HCT116 (cell line): Measurements from ENCODE around the gene TEN1. TPM values are rescaled to one million over a fixed set of nuclear protein-coding genes. Genes with fewer than 3 reads are reported as not detected.

ENCODE experiments used
- ATAC-seq: fragments of 200-7000 bp; cut with Tn5 transposase; 2 replicates; pipeline ENCODE4 v1.9.1; 2020; ENCODE audit warnings: mild to moderate bottlenecking, moderate library complexity
- BruUV-seq: library from RNA; stranded (reverse); fragments of 400-500 nt; replicated peaks from 2 replicates; lab custom pipeline; 2021; lab: Mats Ljungman, UMichigan
- CTCF ChIA-PET: fragments of 300-600 bp; sonication (Branson Sonifier 250); formaldehyde crosslinking; loops from one replicate; lab custom pipeline; 2021; ENCODE audit warnings: antibody characterized with exemption; lab: Charles Lee
- POLR2A ChIA-PET: fragments of 300-600, 350-600 bp; sonication (Branson Sonifier 250); formaldehyde crosslinking; loops from one replicate; lab custom pipeline; 2021; ENCODE audit warnings: antibody characterized with exemption; lab: Charles Lee
- RAD21 ChIA-PET, 2 experiments: fragments of 300-600 bp; sonication (Branson Sonifier 250); formaldehyde crosslinking; loops; one replicate each; lab custom pipeline; 2023; ENCODE audit warnings: low total read pairs in 2 of 2; ENCODE audit not compliant: uncharacterized antibody in 2 of 2, unreplicated experiment in 2 of 2, low non-redundant PET in 1 of 2; lab: Charles Lee
- DNase-seq: peaks from one replicate; pipeline ENCODE4 v3.0.0-alpha.2; 2010; ENCODE audit warnings: low read depth, low spot score
- H2AFZ ChIP-seq: fragments of 200-600 bp; shearing (Covaris generic), sonication (generic); 2 replicates; pipeline ENCODE4 v1.6.1; 2017; ENCODE audit warnings: low read depth, mixed run types, mixed read lengths, antibody characterized with exemption, low read length; ENCODE audit not compliant: poor library complexity, severe bottlenecking
- H3K27ac ChIP-seq: 2 replicates; pipeline ENCODE4 v1.5.1; 2012; ENCODE audit warnings: low read depth, low read length
- H3K27me3 ChIP-seq: fragments of 200-600 bp; sonication (generic); 2 replicates; pipeline ENCODE4 v1.6.1; 2016; ENCODE audit warnings: mixed run types, low read length, mixed read lengths; ENCODE audit not compliant: insufficient read depth
- H3K36me3 ChIP-seq, 2 experiments: fragments of 200-500 bp in 1 of 2; fragments of 200-600 bp in 1 of 2; sonication (Bioruptor generic) in 1 of 2; sonication (generic) in 1 of 2; 2 replicates each; pipeline versions ENCODE4 v1.5.1 to v1.6.1; 2014 to 2016; ENCODE audit warnings: low read length in 2 of 2, inconsistent platforms in 1 of 2, mixed read lengths in 1 of 2, mixed run types in 1 of 2; ENCODE audit not compliant: insufficient read depth in 2 of 2, control insufficient read depth in 1 of 2
- H3K4me1 ChIP-seq, 2 experiments: fragments of 200-600 bp in 1 of 2; sonication (generic) in 1 of 2; 2 replicates each; pipeline versions ENCODE4 v1.5.1 to v1.6.1; 2012 to 2017; ENCODE audit warnings: low read length in 2 of 2, inconsistent platforms in 1 of 2, mild to moderate bottlenecking in 1 of 2, mixed read lengths in 1 of 2, mixed run types in 1 of 2, moderate library complexity in 1 of 2; ENCODE audit not compliant: insufficient read depth in 2 of 2, control insufficient read depth in 1 of 2
- H3K4me2 ChIP-seq: fragments of 200-600 bp; sonication (generic); 2 replicates; pipeline ENCODE4 v1.6.1; 2017; ENCODE audit warnings: mixed run types, low read length, mixed read lengths
- H3K4me3 ChIP-seq, 2 experiments: fragments of 200-600 bp in 1 of 2; sonication (generic) in 1 of 2; replicated peaks in 1 of 2; 2 replicates each; pipeline ENCODE4 v1.5.1; 2011 to 2016; ENCODE audit warnings: low read length in 2 of 2, control low read depth in 1 of 2, low read depth in 1 of 2, mild to moderate bottlenecking in 1 of 2, mixed read lengths in 1 of 2, mixed run types in 1 of 2
- H3K79me2 ChIP-seq: fragments of 200-600 bp; sonication (generic); 2 replicates; pipeline ENCODE4 v1.6.1; 2017; ENCODE audit warnings: mild to moderate bottlenecking, mixed run types, low read length, moderate library complexity, mixed read lengths; ENCODE audit not compliant: insufficient read depth
- H3K9ac ChIP-seq: fragments of 200-600 bp; sonication (generic); 2 replicates; pipeline ENCODE4 v1.6.1; 2016; ENCODE audit warnings: low read length, mixed read lengths
- H3K9me2 ChIP-seq: fragments of 200-600 bp; sonication (generic), shearing (Covaris generic); 2 replicates; pipeline ENCODE4 v1.6.1; 2017; ENCODE audit warnings: mixed run types, mild to moderate bottlenecking, moderate library complexity; ENCODE audit not compliant: insufficient read depth
- H3K9me3 ChIP-seq, 2 experiments: fragments of 200-500 bp in 1 of 2; fragments of 200-600 bp in 1 of 2; sonication (Bioruptor generic) in 1 of 2; sonication (generic) in 1 of 2; 2 replicates each; pipeline ENCODE4 v1.6.1; 2014 to 2017; ENCODE audit warnings: low read length in 2 of 2, mixed read lengths in 2 of 2, inconsistent platforms in 1 of 2, low read depth in 1 of 2, mild to moderate bottlenecking in 1 of 2, mixed run types in 1 of 2, moderate library complexity in 1 of 2; ENCODE audit not compliant: control insufficient read depth in 1 of 2, insufficient read depth in 1 of 2
- H4K20me1 ChIP-seq: fragments of 200-600 bp; sonication (generic), shearing (Covaris generic); 2 replicates; pipeline ENCODE4 v1.6.1; 2017; ENCODE audit warnings: mixed run types, mild to moderate bottlenecking, moderate library complexity; ENCODE audit not compliant: insufficient read depth
- CEBPB ChIP-seq: IDR thresholded peaks from 2 replicates; pipeline ENCODE4 v1.6.1; 2012; ENCODE audit warnings: low read depth
- CTCF ChIP-seq, 3 experiments: fragments of 200-600 bp in 1 of 3; sonication (generic) in 1 of 3; IDR thresholded peaks in 2 of 3; conservative IDR thresholded peaks in 1 of 3; 2 replicates each; pipeline ENCODE4 v1.5.1; 2012 to 2017; ENCODE audit warnings: low read depth in 2 of 3, low read length in 2 of 3, antibody characterized with exemption in 1 of 3, borderline replicate concordance in 1 of 3, control low read depth in 1 of 3, mild to moderate bottlenecking in 1 of 3, mixed read lengths in 1 of 3, mixed run types in 1 of 3, moderate library complexity in 1 of 3; ENCODE audit not compliant: insufficient read depth in 1 of 3
- EGR1 ChIP-seq: IDR thresholded peaks from 2 replicates; pipeline ENCODE4 v1.6.1; 2012; ENCODE audit warnings: low read depth
- ELF1 ChIP-seq: IDR thresholded peaks from 2 replicates; pipeline ENCODE4 v1.6.1; 2012; ENCODE audit warnings: low read depth, borderline replicate concordance
- EZH2 ChIP-seq: fragments of 200-600 bp; sonication (generic); IDR thresholded peaks from 2 replicates; pipeline ENCODE4 v1.6.1; 2017; ENCODE audit warnings: antibody characterized with exemption, mixed run types
- EZH2phosphoT487 ChIP-seq: fragments of 200-600 bp; IDR thresholded peaks from 2 replicates; pipeline ENCODE4 v1.6.1; 2018; ENCODE audit warnings: antibody characterized with exemption, borderline replicate concordance
- FOSL1 ChIP-seq: IDR thresholded peaks from 2 replicates; pipeline ENCODE4 v1.6.1; 2012; ENCODE audit warnings: low read depth
- JUND ChIP-seq: IDR thresholded peaks from 2 replicates; pipeline ENCODE4 v1.6.1; 2012
- MAX ChIP-seq: IDR thresholded peaks from 2 replicates; pipeline ENCODE4 v1.6.1; 2012
- POLR2A ChIP-seq: IDR thresholded peaks from 2 replicates; pipeline ENCODE4 v1.7.0; 2011; ENCODE audit warnings: borderline replicate concordance; ENCODE audit not compliant: insufficient read depth, insufficient read length; ENCODE audit errors: extremely low read depth
- POLR2AphosphoS5 ChIP-seq: IDR thresholded peaks from 2 replicates; pipeline ENCODE4 v1.6.1; 2011; ENCODE audit warnings: mild to moderate bottlenecking, low read depth, low read length, moderate library complexity
- RAD21 ChIP-seq: IDR thresholded peaks from 2 replicates; pipeline ENCODE4 v1.6.1; 2012; ENCODE audit warnings: low read depth, mild to moderate bottlenecking
- REST ChIP-seq: IDR thresholded peaks from 2 replicates; pipeline ENCODE4 v1.6.1; 2012; ENCODE audit warnings: low read depth
- SIN3A ChIP-seq: IDR thresholded peaks from 2 replicates; pipeline ENCODE4 v1.6.1; 2012; ENCODE audit warnings: low read depth
- SRF ChIP-seq: IDR thresholded peaks from 2 replicates; pipeline ENCODE4 v1.6.1; 2012; ENCODE audit warnings: low read depth
- ZBTB33 ChIP-seq: IDR thresholded peaks from 2 replicates; pipeline ENCODE4 v1.6.1; 2011; ENCODE audit warnings: mild to moderate bottlenecking, low read length, moderate library complexity; ENCODE audit not compliant: insufficient replicate concordance; ENCODE audit errors: extremely low read depth
- ZFX ChIP-seq: fragments of 450-650 bp; IDR thresholded peaks from 2 replicates; pipeline ENCODE4 v1.6.1; 2017
- ZNF274 ChIP-seq: fragments of 200-500 bp; sonication (Bioruptor generic); IDR thresholded peaks from 2 replicates; pipeline ENCODE4 v1.6.1; 2014; ENCODE audit warnings: mild to moderate bottlenecking, low read depth, low read length, inconsistent platforms
- intact Hi-C: fragments of 100-400 bp; cut with micrococcal nuclease; formaldehyde crosslinking; loops from 2 replicates; pipeline ENCODE4 v1.10.0; 2022
- total RNA-seq: library from RNA; stranded (reverse); gene quantifications from one replicate; pipeline ENCODE4 v1.2.1, GENCODE V29; 2021; ENCODE audit not compliant: unreplicated experiment

The TEN1 gene
- total RNA-seq, 1 experiment from 2014 or later, result 18.5 TPM

- no peak for TF ChIP-seq ELF1
- TF ChIP-seq EZH2phosphoT487, result no peak
- no peak for TF ChIP-seq ZBTB33
- TF ChIP-seq ZFX, result no peak
- TF ChIP-seq CEBPB, result no peak
- TF ChIP-seq POLR2A, result no peak
- no peak for TF ChIP-seq ZNF274
- TF ChIP-seq POLR2AphosphoS5, result no peak
Observed at GRCh38 chr17:75950421-75950820, 28.6 kb upstream of the TEN1 start (continued).

GRCh38 chr17:75950855-75951554 is 28.0 kb upstream of the TEN1 start:
- no peak overlapping the region for H2AFZ ChIP-seq
- RAD21 ChIA-PET, result no interaction called here
- no peak for TF ChIP-seq JUND
- TF ChIP-seq POLR2AphosphoS5, result no peak
- TF ChIP-seq SRF, result no peak
- no peak for TF ChIP-seq ZNF274
- TF ChIP-seq SIN3A, result no peak
- TF ChIP-seq POLR2A, result no peak
- TF ChIP-seq CTCF (IDR thresholded peaks at IDR 0.05 in 2 of 3, conservative IDR thresholded peaks at IDR 0.05 in 1 of 3; ENCODE audit: borderline replicate concordance in 1 of 3, insufficient read depth in 1 of 3, low read depth in 2 of 3, low read length in 2 of 3), result no peak
- TF ChIP-seq REST, result no peak
- TF ChIP-seq RAD21, result no peak
- no peak for TF ChIP-seq CEBPB
- no peak for TF ChIP-seq MAX
- TF ChIP-seq FOSL1, result no peak
- TF ChIP-seq ZFX, result no peak
- no peak for TF ChIP-seq EGR1
- TF ChIP-seq EZH2, result no peak

More at GRCh38 chr17:75950855-75951554, 28.0 kb upstream of the TEN1 start:
- no peaks in the 10 kb centered on the region for H3K9me2 ChIP-seq
- H3K9ac ChIP-seq, result no peak overlapping the region
- no peak for DNase-seq
- no peak overlapping the region for H3K27ac ChIP-seq
- no peaks in the 10 kb centered on the region for H4K20me1 ChIP-seq
- no peaks in the 10 kb centered on the region for H3K79me2 ChIP-seq
- ATAC-seq, result no peak
- no peaks in the 10 kb centered on the region for H3K9me3 ChIP-seq
- intact Hi-C loops, result no loop called here
- no TSS peak for BruUV-seq
- CTCF ChIA-PET, result no interaction called here
- H3K4me3 ChIP-seq, result no peak overlapping the region
- peaks cover 39 to 48% of the 10 kb centered on the region in 2 experiments; a peak in 3 of 4 replicates for H3K36me3 ChIP-seq
- POLR2A ChIA-PET, result no interaction called here
- no peak overlapping the region for H3K4me2 ChIP-seq
- no peaks in the 10 kb centered on the region for H3K27me3 ChIP-seq
- no peaks in the 10 kb centered on the region for H3K4me1 ChIP-seq
